Stimulated activated naive CD4-positive, alpha-beta T cell treated with Interleukin-2 at 50 U/mL for 16 hours (primary cell): ENCODE measurements around the gene USO1.
"Not testable (repeated sequence)": the region's sequence is repeated elsewhere in the genome, so short reads cannot be mapped to it uniquely, and the experiment has no call there.

Experiments used
- DNase-seq: peaks from one replicate; lab custom pipeline; 2025; lab: John Stamatoyannopoulos, UW

USO1 gene

GRCh38 chr4:75714011-75714410, 10.4 kb upstream of the USO1 start:
- no peak for DNase-seq

DNA sequence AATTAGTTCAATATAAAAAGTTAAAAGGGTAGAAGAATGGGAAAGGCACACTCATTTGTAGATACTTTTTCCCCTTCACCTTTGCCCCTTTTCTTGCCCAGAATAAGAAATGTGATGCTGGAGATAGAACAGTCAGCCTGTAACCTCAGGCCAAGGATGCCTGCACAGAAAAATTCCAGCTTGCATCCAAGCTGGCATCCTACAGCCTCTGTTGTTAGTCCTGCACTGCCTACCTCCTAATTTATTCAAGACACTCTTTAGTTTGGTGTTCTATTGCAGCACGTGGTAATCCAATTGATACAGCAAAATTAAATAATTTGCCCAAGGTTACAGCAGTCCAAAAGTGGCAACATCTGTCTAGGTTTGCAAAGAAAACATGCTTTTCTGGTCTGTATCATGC, 9.7 kb upstream of the USO1 start:
- DNase-seq = no peak

GRCh38 chr4:75715105-75715799, 9.1 kb upstream of the USO1 start:
- no peak for DNase-seq

DNA sequence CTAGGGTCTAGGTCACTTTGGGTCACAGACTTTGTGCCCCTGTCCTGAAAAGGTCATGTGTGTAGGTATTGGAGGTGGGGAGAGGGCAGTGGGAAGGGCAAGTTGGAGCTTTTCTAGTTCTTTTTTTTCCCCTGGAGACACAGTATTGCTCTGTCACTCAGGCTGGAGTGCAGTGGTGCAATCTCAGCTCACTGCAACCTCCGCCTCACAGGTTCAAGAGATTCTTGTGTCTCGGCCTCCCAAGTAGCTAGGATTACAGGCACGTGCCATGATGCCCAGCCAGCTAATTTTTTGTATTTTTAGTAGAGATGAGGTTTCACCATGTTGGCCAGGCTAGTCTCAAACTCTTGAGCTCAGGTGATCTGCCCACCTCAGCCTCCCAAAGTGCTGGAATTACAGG, 8.3 kb upstream of the USO1 start:
- not testable (repeated sequence) for DNase-seq

GRCh38 chr4:75717408-75717807, 7.0 kb upstream of the USO1 start:
- DNase-seq = no peak

- DNase-seq = no peak
These were observed 5.8 kb upstream of the USO1 start for GRCh38 chr4:75718529-75718928.

DNA sequence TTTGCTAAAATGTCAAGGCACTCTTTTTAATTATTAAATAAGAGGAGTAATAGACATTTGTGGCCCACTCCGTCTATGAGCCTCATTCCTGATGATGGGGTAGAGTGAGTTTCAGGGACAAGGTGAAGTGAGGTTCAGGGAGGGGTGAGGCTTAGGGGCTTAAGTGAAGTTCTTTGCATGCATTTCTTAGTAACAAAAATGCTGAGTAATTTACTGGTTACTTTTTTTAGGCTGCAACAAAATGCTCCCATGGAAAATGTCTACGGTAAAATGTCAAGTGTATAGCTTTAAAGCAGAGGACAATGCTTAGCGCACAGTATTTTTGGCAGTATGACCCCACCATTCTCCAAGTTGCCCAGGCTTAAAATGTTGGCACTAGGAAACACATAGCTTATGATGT, 2.0 kb upstream of the USO1 start:
- no peak for DNase-seq

- DNase-seq = no peak
These were observed 963 bp upstream of the USO1 start for GRCh38 chr4:75723163-75724065.

DNA sequence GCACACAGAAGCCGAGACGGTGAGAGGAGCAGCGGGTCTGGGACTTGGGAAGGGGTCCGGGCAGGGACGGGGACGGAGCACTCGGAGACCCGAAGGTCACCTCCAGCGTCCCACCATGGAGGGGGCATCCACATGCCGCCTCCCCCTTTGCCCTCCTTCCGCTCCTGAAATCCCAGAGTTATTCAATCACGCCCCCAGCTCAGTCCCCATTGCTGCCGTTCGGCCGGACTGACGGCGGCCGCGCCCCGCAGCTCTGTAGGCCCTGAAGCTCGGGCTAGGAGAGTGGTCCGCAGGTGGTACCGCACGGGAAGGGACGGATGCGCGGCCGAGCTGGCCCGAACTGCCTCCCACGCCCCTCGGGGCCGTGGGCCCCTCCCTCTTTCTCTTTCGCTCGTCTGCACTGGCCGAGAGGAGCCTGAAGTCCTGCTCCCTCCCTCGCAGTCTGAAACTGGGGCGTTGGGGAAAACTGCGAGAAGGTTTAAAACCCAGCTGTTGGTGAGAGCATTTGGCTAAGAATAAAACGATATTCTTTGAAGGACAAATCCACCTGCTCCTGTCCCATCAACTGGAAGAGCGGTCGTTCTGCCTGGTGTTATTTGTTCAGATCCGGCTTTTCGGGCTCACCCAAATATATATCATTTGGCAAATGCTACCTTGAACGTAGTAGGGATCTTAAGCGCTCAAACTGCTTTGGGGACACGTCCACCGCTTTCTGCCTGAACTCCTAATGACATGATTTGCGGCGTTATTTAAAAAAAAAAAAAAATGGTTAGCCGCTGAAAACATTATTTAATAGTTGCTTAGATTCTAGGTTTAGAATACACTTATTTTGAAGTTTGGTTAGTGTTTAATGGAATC, 719 bp downstream of the USO1 start:
- peak; percentile 42 for DNase-seq

DNA sequence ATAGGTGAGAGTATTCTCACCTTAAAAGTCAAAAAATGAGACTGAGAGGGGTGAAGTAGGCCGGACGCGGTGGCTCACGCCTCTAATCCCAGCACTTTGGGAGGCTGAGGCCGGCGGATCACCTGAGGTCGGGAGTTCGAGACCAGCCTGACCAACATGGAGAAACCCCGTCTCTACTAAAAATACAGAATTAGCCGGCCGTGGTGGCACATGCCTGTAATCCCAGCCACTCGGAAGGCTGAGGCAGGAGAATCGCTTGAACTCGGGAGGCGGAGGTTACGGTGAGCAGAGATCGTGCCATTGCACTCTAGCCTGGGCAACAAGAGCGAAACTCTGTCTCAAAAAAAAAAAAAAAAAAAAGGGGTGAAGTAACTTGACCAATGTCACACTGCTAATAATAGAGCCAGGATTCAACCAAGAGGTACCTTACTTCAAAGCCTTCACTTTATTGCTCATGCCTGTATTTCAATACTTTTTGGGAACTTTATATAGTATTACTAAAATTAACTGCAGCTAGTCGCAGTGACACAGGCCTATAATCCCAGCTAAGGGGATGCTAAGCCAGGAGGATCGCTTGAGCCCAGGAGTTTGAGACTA, 1.7 kb downstream of the USO1 start:
- not testable (repeated sequence) for DNase-seq

- DNase-seq = no peak
These were observed 2.2 kb downstream of the USO1 start for GRCh38 chr4:75726577-75726976.

- no peak for DNase-seq
These were observed 2.7 kb downstream of the USO1 start for GRCh38 chr4:75727073-75727472.

- DNase-seq = no peak
These were observed 5.5 kb downstream of the USO1 start for GRCh38 chr4:75729836-75730235.

DNA sequence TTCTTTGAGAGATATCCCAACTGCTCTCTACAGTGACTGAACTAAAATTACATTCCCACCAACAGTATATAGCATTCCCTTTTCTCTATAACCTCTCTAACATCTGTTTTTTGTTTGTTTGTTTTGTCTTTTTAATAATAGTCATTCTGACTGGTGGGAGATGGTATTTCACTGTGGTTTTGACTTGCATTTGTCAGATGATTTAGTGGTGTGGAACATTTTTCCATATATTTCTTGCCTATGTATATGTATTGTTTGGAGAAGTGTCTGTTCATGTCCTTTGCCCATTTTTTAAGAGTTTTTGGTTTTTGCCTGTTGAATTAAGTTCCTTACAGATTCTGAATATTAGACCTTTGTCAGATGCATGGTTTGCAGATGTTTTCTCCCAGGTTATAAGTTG, 9.0 kb downstream of the USO1 start:
- DNase-seq = no peak

- DNase-seq = no peak
These were observed 11.1 kb downstream of the USO1 start for GRCh38 chr4:75735525-75735924.

DNA sequence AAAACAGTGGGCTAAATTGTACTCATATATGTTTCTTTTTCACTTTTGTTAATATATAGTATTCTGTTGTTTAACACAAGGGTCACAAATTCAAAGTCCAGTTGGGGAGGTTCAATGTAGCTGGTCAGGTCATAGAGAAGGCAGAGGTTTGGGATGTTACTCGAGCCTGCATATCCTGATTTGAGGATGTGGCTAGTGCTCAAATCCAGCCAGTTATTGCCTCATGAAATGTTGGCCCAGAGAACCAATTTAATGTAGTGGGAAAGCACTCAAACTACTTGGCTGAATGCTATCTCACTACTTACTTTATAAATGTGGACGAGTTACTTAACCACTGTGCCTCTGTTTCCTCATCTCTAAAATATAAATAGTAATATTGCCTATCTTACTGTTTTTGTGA, 12.5 kb downstream of the USO1 start:
- no peak for DNase-seq

- no peak for DNase-seq
These were observed 13.0 kb downstream of the USO1 start for GRCh38 chr4:75737398-75737797.

DNA sequence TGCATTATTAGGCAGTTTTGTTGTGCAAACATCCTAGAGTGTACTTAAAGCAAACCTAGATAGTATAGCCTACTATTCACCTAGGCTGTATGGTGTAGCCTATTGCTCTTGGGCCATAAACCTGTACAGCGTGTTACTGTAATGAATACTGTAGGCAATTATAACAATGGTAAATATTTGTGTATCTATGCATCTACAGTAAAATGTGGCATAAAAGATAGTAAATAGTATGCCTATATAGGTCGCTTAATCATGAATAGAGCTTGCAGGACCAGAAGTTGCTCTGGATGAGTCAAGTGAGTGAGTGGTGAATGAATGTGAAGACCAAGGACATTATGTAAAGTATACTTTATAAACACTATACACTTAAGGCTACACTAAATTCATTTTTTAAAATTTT, 16.6 kb downstream of the USO1 start:
- DNase-seq = no peak

GRCh38 chr4:75742451-75742850, 18.1 kb downstream of the USO1 start:
- no peak for DNase-seq

DNA sequence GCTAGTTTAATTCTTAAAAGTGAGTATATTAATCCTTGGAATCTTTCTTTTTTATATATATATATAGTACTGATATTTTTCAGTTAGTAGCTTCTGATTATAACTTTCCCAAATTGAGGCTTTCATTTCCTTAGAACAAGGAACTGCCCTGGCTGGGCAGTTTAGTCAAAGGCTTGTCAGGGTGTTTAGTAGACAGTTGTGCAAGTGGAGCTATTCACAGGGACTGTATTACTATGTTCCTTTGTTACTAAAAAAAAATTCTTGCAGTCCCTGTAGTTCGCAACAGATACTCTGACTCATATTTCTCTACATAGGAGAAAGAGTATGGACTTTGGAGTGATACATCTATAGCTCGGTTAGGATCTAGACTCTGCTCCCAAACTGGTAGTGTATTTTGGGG, 20.8 kb downstream of the USO1 start:
- DNase-seq = no peak

DNA sequence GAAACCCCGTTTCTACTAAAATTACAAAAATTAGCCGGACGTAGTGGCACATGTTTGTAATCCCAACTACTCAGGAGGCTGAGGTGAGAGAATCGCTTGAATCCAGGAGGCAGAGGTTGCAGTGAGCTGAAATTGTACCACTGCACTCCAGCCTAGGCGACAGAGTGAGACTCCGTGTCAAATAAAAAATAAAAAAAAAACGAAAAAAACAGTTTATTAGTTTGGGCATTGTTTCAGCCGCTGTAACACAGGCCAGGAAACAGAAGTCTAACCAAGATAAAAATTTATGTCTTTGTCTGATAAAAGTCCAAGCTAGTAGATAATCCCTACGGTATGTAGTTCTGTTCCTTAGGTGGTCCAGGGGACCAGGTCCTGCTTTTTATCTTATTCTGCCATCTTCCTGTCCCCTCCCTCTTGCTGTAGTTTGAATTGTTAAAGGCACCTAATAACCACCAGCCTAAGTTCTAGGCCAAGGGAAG, 21.4 kb downstream of the USO1 start:
- DNase-seq = no peak

DNA sequence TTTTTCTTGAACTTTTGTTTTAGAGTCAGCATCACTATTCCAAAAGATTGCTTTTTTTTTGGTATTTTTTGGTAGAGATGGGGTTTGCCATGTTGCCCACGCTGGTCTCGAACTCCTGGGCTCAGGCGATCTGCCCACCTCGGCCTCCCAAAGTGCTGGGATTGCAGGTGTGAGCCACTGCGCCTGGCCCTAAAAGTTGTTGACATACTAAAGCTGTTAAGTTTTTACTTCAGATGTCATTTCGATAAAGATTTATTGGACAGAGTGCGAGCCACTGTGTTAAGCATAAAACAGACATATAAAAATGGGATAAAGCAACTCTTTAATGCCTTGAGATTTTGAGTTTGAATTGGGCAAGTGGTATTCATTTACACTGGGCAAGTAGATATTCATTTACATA, 28.3 kb downstream of the USO1 start:
- DNase-seq = no peak
